Gastroesophageal sphincter (tissue), 3 donors: ENCODE results near the gene SPINK7.

ENCODE experiments used
- POLR2AphosphoS5 ChIP-seq: sonication (generic); formaldehyde crosslinking; IDR thresholded peaks from one replicate; pipeline ENCODE4 v1.6.1; 2017; ENCODE audit warnings: antibody characterized with exemption
- TF ChIP-seq, protein P1 (sequence below), 4 experiments: fragments of 200-600 bp in 2 of 4; fragments of 450-650 bp in 2 of 4; sonication (generic) in 1 of 4; IDR thresholded peaks; one replicate each; pipeline ENCODE4 v1.5.1; 2017 to 2019; ENCODE audit warnings: antibody characterized with exemption in 4 of 4, mild to moderate bottlenecking in 2 of 4, moderate library complexity in 2 of 4

DNA sequence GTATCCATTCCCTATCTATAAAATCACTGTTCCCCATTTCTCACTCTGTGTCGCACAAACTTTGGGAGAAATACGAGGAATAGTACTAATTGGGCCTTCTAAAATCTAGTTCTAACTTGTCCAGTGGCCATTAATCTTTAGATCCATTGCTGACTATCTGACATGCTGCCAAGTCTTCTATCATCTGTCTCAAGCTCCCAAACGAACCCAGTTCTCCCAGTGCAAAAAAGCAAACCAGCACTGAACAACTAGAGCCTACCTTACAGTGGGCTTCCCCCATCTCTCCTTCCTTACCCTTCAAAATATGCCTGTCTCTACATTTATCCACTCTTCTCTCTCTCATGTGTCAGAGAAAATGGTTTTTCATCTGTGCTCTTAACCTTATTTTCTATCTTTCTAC lies 3.2 kb upstream of the SPINK7 start:
- TF ChIP-seq, protein P1, sequence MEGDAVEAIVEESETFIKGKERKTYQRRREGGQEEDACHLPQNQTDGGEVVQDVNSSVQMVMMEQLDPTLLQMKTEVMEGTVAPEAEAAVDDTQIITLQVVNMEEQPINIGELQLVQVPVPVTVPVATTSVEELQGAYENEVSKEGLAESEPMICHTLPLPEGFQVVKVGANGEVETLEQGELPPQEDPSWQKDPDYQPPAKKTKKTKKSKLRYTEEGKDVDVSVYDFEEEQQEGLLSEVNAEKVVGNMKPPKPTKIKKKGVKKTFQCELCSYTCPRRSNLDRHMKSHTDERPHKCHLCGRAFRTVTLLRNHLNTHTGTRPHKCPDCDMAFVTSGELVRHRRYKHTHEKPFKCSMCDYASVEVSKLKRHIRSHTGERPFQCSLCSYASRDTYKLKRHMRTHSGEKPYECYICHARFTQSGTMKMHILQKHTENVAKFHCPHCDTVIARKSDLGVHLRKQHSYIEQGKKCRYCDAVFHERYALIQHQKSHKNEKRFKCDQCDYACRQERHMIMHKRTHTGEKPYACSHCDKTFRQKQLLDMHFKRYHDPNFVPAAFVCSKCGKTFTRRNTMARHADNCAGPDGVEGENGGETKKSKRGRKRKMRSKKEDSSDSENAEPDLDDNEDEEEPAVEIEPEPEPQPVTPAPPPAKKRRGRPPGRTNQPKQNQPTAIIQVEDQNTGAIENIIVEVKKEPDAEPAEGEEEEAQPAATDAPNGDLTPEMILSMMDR (IDR thresholded peaks at IDR 0.05): no peak
- TF ChIP-seq POLR2AphosphoS5: no peak
